ENCODE data around the gene MMP23B. TPM values are rescaled to one million over a fixed set of nuclear protein-coding genes. Genes with fewer than 3 reads are reported as not detected.
"Not testable (repeated sequence)": the region's sequence is repeated elsewhere in the genome, so short reads cannot be mapped to it uniquely, and the experiment has no call there.

MMP23B gene
- total RNA-seq, 1 donor from 2014 or later = 0.35 TPM

DNA sequence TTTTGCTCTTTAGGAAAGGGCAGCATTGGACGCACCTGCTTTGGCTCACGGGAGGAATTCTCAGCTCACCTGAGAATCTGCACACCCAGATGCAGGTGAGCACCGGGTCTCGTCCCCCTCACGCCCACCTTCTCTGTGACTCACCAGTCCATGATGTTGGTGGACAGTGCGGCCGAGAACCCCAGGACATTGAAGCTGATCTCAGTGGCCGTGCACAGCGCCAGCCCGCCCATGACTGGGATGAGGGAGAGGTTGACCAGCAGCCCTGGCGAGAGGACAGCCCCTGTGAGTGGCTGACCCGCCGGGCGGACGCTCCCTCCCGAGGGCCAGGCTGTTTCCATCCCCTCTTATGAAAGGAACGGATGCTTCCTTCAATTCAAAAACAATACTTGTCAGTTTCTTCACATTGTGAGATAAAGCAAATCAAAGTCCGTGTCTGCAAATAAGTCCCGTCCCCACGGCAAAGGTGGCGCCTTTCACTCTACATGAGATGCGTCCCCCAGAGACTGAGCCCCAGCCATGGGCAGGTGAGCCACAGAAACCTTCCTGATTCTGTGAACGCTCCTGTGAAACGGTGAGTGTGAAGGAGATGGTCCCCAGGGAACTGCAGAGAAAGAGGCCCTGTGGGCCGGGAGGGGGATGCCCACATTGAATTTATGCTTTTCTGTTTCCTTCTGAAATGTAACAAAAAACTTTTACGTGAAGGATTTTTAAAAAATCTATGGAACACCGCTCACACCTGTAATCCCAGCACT, 39.6 kb downstream of the MMP23B start:
- Mint-ChIP-seq H3K27me3 (no peaks in the 10 kb centered on the region), H3K4me1 (peaks cover 9% of the 10 kb centered on the region), H3K36me3 (ENCODE audit: low read depth) (peaks cover 32% of the 10 kb centered on the region), H3K27ac (no peak overlapping the region), H3K4me3 (no peak overlapping the region), H3K9me3 (no peaks in the 10 kb centered on the region)
- ATAC-seq (ENCODE audit: low read depth) (no peak), DNase-seq (no peak)
- ChIA-PET CTCF (no interaction called here), POLR2A (no interaction called here)
- no peak for TF ChIP-seq CTCF (IDR thresholded peaks at IDR 0.05)
- intact Hi-C loops (cut with micrococcal nuclease) = no loop called here

- H3K4me1 Mint-ChIP-seq = peaks cover 12% of the 10 kb centered on the region
- no peaks in the 10 kb centered on the region for H3K27me3 Mint-ChIP-seq
- ChIA-PET POLR2A (no interaction called here), CTCF (no interaction called here)
- H3K9me3 Mint-ChIP-seq = no peaks in the 10 kb centered on the region
- ATAC-seq (ENCODE audit: low read depth) (no peak), DNase-seq (no peak)
- no peak overlapping the region for H3K27ac Mint-ChIP-seq
- peaks cover 31% of the 10 kb centered on the region for H3K36me3 Mint-ChIP-seq (ENCODE audit: low read depth)
- intact Hi-C loops (cut with micrococcal nuclease) = no loop called here
- H3K4me3 Mint-ChIP-seq = no peak overlapping the region
- no peak for TF ChIP-seq CTCF (IDR thresholded peaks at IDR 0.05)
Measured at GRCh38 chr1:1672181-1672965, 40.4 kb downstream of the MMP23B start.

- ATAC-seq (ENCODE audit: low read depth); DNase-seq; H3K4me3 Mint-ChIP-seq; CTCF ChIA-PET; POLR2A ChIA-PET; H3K27me3 Mint-ChIP-seq; H3K9me3 Mint-ChIP-seq: not testable (repeated sequence)
- Mint-ChIP-seq H3K4me1 (peaks cover 32% of the 10 kb centered on the region), H3K27ac (peak overlapping the region; percentile 69), H3K36me3 (ENCODE audit: low read depth) (peaks cover 25% of the 10 kb centered on the region)
- intact Hi-C loops (cut with micrococcal nuclease) = loop anchor here (5.0 kb wide), 1 partner anchor 58 kb away; the partner anchor contains the start of gene MIB2
Measured at GRCh38 chr1:1674806-1675205, 42.8 kb downstream of the MMP23B start.

- H3K4me3 Mint-ChIP-seq; H3K27me3 Mint-ChIP-seq; POLR2A ChIA-PET; DNase-seq; ATAC-seq (ENCODE audit: low read depth); CTCF ChIA-PET; H3K9me3 Mint-ChIP-seq: not testable (repeated sequence)
- Mint-ChIP-seq H3K36me3 (ENCODE audit: low read depth) (peaks cover 21% of the 10 kb centered on the region), H3K4me1 (peaks cover 32% of the 10 kb centered on the region), H3K27ac (peak overlapping the region; percentile 69)
- intact Hi-C loops (cut with micrococcal nuclease) = loop anchor here (5.0 kb wide), 1 partner anchor 58 kb away; the partner anchor contains the start of gene MIB2
Measured at GRCh38 chr1:1675218-1675617, 43.2 kb downstream of the MMP23B start.

GRCh38 chr1:1676087-1676486, 44.1 kb downstream of the MMP23B start:
- POLR2A ChIA-PET, DNase-seq: not testable (repeated sequence)

GRCh38 chr1:1677718-1678580, 46.0 kb downstream of the MMP23B start:
- peak overlapping the region; percentile 93 for H3K27ac Mint-ChIP-seq
- intact Hi-C loops (cut with micrococcal nuclease) = loop anchor here (2.0 to 5.0 kb wide), 2 partner anchors 19 to 61 kb away; partner anchors contain the start of genes CDK11B and MIB2
- ChIA-PET CTCF (interaction anchor here (1.2 kb wide), 1 partner anchor 99 kb away, joined by 4 read pairs; no protein-coding TSS in a partner anchor), POLR2A (interaction anchor here (0.6 to 1.8 kb wide), 7 partner anchors 9 to 270 kb away, joined by 3 to 6 read pairs (median 3); partner anchors contain the start of genes MIB2, MRPL20 and NADK)
- H3K4me1 Mint-ChIP-seq = peaks cover 28% of the 10 kb centered on the region
- H3K4me3 Mint-ChIP-seq = peak overlapping the region; percentile 78
- H3K36me3 Mint-ChIP-seq (ENCODE audit: low read depth) = peaks cover 15% of the 10 kb centered on the region
- ATAC-seq (ENCODE audit: low read depth) (peak; percentile 73), DNase-seq (peak; percentile 62)
- no peaks in the 10 kb centered on the region for H3K9me3 Mint-ChIP-seq
- H3K27me3 Mint-ChIP-seq = no peaks in the 10 kb centered on the region
- TF ChIP-seq CTCF (IDR thresholded peaks at IDR 0.05) = no peak

More at GRCh38 chr1:1676087-1676486, 44.1 kb downstream of the MMP23B start:
- ATAC-seq (ENCODE audit: low read depth); H3K27me3 Mint-ChIP-seq; CTCF ChIA-PET; H3K4me3 Mint-ChIP-seq; H3K9me3 Mint-ChIP-seq; H3K27ac Mint-ChIP-seq: not testable (repeated sequence)
- H3K4me1 Mint-ChIP-seq = peaks cover 32% of the 10 kb centered on the region
- intact Hi-C loops (cut with micrococcal nuclease) = loop anchor here (5.0 kb wide), 1 partner anchor 59 kb away; the partner anchor contains the start of gene MIB2
- peaks cover 15% of the 10 kb centered on the region for H3K36me3 Mint-ChIP-seq (ENCODE audit: low read depth)
